ENCODE results near the gene TBX5.
"Not testable (repeated sequence)": the region's sequence is repeated elsewhere in the genome, so short reads cannot be mapped to it uniquely, and the experiment has no call there.

TBX5 gene

DNA sequence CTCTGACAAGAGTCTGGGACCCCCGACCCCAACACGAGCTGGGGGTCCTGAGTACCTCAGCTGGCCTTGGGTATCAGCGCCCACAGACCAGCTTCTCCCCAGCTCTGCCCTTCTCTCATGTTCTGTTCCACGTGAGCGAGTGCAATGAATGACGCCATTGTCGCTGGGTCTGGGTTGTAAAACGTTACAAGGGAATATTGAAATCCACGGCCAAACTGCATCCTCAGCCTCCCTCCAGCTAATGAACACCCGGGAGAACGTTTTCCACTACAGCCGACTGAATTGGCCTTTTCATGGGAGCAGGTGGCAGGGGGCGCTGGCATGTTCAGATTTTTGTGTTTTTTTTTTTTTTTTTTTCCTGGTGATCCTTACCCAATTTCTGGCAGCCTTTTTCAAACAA, 34.7 kb downstream of the TBX5 start:
- DNase-seq: no peak

- DNase-seq: no peak
Measured at GRCh38 chr12:114368685-114369452, 37.1 kb downstream of the TBX5 start.

- DNase-seq: no peak
Measured at GRCh38 chr12:114361992-114362391, 44.0 kb downstream of the TBX5 start.

- DNase-seq: no peak
Measured at GRCh38 chr12:114361545-114361944, 44.4 kb downstream of the TBX5 start.

DNA sequence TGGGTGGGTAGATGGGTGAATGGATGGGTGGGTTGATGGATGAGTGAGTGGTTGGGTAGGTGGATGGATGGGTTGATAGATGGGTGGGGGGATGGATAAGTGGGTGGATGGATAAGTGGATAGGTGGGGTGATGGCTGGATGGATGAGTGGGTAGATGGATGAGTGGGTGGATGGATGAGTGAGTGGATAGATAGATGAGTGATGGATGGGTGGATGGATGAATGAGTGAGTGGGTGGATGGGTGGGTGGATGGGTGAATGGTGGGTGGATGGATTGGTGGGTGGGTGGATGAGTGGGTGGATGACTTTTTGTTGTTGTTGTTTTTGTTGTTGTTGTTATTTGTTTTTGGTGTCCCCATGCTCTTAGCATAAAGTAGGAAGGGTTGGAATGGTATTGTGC, 45.5 kb downstream of the TBX5 start:
- DNase-seq: no peak

DNA sequence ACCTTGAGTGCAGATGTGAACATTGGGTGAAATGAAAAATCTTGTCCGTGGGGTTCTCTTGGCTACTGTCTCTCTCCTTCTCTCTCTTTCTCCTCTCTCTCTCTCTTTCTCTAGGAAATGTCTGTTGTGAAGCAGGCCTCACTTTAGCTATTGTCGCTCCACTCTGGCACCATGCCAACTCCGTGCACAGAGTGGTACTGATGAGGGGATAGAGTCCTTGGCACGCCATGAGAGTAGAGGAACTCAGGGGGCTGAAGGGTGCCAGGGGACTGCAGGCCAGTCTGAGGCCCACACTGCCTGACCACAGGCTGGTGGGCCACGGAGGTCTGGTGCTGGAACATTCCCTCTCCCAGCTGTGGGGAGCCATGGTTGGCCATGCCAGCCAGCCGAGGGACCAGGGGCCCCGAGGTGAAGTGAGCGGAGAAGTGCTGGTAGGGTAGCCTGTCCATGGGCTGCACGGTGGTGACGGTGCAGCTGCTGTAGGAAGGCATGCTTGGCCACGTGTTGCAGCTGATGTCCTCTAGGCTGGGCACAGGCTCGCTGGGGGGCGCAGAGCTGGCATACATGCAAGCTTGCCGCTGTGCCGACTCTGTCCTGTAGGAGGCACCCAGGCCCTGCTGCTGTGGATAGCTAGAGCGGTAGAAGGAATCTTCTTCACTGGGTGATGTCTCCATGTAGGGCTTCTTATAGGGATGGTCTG, 50.4 kb downstream of the TBX5 start:
- no peak for DNase-seq

- DNase-seq: not testable (repeated sequence)
Measured at GRCh38 chr12:114349239-114349638, 56.7 kb downstream of the TBX5 start.

- DNase-seq: no peak
Measured at GRCh38 chr12:114347861-114348260, 58.1 kb downstream of the TBX5 start.

DNA sequence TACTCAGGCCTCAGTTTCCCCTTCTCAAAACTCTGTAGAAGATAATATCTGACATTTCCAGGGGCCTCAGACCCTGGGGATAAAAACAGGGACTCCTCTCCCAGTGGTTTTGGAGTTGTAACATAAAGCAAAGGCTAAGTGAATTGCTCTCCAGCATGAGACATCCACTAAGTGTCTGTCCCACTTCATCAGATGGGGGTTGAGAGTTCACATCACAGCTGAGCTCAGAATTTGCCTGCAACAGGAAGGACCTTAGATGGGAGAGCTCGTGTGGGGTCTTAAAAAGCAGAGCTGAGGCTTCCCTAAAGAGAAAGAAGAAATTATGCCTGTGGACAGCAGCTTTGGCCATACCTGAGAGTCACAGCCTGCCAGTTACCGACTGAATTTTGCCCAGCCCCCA, 61.1 kb downstream of the TBX5 start:
- DNase-seq: no peak

DNA sequence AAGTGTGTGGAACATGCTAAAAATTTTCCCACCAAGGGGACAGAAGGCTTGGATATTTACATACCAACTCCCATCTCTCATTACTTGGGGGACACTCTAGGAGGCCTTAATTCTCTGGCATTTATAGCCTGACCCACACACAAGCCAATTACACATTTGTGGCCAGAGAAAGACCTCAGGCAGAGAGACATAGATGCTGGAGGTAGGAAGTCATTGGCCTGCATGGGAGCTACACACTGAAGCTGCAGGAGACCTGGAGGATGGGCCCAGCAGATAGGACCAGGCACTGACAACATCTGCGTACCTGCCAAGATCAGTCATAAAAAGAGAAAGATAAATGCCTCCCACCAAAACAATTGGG, 61.7 kb downstream of the TBX5 start:
- DNase-seq: no peak

DNA sequence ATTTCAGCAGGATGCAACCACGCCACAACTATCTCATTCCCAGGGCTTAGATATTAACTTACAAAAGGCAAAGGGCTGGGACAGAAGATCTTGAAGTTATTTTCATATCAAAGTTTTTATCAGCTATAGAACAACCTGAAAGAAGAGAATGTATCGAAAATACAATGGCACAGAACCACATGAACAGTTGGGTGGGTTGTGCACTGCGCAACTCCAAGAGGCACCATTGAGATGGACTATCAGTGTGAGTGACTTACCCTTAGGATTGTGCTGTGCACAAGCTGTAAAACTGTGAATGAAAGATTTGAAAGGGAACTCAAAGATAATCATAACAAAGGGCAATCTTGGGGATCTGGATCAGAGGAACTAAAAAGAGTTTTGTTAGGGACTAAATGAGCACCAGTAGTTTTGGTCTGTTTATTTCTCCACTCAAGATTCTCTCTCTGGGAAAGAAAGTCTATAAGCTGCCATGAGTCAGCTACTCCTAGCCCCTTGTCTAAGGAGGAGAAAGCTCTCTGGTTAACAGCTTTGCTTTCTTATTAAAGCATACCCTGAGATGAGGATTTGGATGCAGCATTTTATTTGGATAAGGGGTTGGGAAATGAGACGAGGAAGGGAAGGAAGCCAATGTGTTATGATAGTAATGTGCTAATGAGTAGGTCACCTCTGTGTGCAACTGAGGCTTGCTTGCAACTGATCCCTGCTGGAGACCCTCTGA, 62.2 kb downstream of the TBX5 start:
- no peak for DNase-seq

DNA sequence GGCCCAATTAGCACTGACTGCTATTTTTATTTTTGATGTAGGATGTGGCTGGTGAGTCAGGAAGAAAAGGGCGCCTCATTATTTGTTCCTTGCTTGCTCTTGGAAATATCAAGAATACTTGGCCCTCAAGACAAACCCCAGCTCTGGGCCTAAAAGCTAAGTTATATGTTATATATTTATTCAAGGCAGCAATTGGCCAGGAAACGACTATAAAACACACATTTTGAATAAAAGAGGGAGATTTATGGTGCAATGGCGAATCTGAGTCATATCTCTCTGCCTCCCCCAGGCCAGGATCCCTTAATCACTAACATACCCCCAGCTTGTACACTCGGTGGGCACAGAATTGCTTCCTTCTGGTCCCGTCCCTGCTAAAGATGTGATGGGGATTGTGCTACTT, 63.3 kb downstream of the TBX5 start:
- no peak for DNase-seq

- no peak for DNase-seq
Measured at GRCh38 chr12:114341635-114342034, 64.3 kb downstream of the TBX5 start.

DNA sequence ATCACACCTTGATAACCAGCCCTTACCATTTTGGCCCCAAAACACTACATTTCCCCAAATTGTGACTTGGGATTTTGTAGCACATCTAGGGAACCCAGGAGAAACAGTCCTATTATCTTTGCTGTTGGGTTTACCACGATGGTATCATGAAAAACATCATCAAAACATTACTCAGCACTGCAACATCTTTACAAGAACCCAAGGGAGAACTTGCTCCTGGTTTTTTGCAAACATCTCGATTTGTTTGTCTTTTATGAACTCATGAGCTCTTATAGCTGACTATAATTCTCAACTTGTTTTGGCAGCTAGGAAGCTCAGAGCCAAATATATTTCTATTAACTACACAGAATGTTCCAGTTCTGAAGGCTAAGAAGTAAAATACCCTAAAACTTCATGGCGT, 65.7 kb downstream of the TBX5 start:
- DNase-seq: no peak

- no peak for DNase-seq
Measured at GRCh38 chr12:114339626-114340025, 66.3 kb downstream of the TBX5 start.

GRCh38 chr12:114335607-114336006, 70.3 kb downstream of the TBX5 start:
- no peak for DNase-seq

DNA sequence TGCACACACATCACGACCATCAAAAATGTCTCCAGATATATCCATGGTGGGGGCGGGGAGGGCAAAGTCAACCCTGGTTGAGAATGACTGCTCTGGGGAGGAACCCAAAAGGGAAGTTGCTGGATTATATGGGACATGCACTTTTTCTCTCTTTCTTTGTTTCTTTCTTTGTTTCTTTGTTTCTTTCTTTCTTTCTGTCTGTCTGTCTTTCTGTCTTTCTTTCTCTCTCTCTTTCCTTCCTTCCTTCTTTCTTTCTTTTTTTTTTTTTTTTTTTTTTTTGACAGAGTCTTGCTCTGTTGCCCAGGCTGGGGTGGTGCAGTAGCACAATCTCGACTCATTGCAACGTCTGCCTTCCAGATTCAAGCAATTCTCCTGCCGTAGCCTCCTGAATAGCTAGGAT, 71.5 kb downstream of the TBX5 start:
- DNase-seq: no peak

DNA sequence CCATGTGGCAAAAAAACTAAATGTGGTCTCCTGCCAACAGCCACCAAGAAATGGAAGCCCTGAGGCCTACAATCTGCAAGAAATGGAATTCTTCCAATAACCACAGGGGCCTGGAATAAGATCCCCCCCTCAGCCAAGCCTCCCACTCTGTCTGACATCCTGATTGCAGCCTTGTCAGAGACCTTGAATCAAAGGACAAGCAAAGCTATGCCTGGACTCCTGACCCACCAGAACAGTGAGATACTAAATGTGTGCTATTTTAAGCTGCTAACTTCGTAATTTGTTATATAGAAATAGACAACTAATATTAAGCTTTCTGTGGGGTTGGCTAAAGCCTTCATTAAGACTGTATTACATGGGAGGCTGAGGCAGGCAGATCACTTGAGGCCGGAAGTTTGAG, 77.7 kb downstream of the TBX5 start:
- DNase-seq: no peak

DNA sequence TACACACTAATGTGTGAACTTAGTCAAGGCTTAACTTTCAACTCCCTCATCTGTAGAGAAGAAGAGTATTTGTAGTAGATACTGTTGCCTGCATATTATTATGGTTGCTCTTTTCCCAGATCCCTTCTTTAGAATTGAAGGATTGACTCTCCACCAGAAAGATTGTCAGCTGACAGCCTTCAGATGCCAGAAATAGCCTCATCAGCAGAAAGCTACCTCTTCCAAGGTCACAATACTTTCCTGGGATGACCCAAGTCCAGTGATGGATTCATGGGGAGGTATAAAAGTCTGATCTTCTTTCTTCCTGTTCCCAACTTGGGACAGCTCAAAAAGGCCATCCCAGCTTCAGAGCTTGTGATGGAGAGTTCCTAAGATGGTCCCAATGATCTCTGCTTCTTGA, 78.2 kb downstream of the TBX5 start:
- no peak for DNase-seq

GRCh38 chr12:114321524-114321923, 84.4 kb downstream of the TBX5 start:
- DNase-seq: no peak

GRCh38 chr12:114320968-114321367, 85.0 kb downstream of the TBX5 start:
- no peak for DNase-seq

DNA sequence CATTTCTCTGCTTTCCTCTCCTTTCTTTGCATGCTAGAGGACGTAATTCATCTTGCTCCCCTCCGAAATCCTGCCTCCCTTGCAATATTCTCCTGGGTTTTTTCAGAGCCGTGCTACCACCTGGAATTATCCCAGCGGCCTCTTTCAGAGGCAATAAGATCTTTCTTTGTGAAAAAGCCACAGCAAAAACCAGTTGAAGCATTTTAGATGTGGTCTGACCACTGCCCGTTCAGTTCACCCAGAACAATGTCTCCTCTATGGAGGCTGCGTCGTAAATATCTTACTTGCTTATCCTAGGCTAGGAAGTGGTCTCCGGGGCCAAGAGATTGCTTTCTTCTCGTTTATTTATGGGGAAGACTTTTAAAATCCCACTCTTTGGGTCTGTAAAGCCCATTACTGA, 85.8 kb downstream of the TBX5 start:
- no peak for DNase-seq

GRCh38 chr12:114319422-114319821, 86.5 kb downstream of the TBX5 start:
- no peak for DNase-seq

GRCh38 chr12:114318984-114319383, 87.0 kb downstream of the TBX5 start:
- DNase-seq: no peak

Data from activated naive CD4-positive, alpha-beta T cell treated with Interleukin-2 at 50 U/mL for 16 hours (primary cell).